Measurements from ENCODE around the gene SCARB1. TPM values are rescaled to one million over a fixed set of nuclear protein-coding genes. Genes with fewer than 3 reads are reported as not detected.

Gene SCARB1
- total RNA-seq, 1 experiment from 2014 or later: 68.3 TPM

DNA sequence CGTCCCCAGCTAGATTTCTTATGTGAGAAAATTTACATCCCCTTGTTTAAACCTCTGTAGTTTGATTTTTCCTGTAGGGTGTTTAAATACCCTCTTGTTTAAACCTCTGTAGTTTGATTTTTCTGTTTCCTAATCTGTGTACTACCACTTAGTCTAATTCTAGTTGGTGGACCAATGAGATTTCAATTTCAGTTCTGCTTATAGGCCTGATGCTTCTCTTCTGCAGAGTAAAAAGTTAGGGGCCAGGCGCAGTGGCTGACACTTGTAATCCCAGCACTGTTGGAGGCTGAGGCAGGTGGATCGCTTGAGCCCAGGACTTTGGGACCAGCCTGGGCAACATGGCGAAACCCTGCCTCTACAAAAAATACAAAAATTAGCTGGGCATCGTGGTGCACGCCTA is 39.3 kb upstream of the SCARB1 start:
- Mint-ChIP-seq H3K4me3 (no peak overlapping the region), H3K9me3 (peaks cover 3% of the 10 kb centered on the region; the same call in 1 of the 2 replicates), H3K27ac (no peak overlapping the region), H3K4me1 (peaks cover 24% of the 10 kb centered on the region), H3K27me3 (ENCODE audit: low read depth) (no peaks in the 10 kb centered on the region), H3K36me3 (no peaks in the 10 kb centered on the region)
- DNase-seq (ENCODE audit: low spot score): no peak
- ATAC-seq: no peak
- TF ChIP-seq TCF7 (CRISPR knock-in tag; IDR thresholded peaks at IDR 0.05; ENCODE audit: low read depth) (no peak), ZNF396 (CRISPR knock-in tag; IDR thresholded peaks at IDR 0.05; ENCODE audit: borderline replicate concordance) (no peak), MXD4 (CRISPR knock-in tag; IDR thresholded peaks at IDR 0.05; ENCODE audit: borderline replicate concordance) (no peak), NR2C2 (CRISPR knock-in tag; IDR thresholded peaks at IDR 0.05) (no peak), JUN (CRISPR knock-in tag; IDR thresholded peaks at IDR 0.05) (no peak), ZNF138 (CRISPR knock-in tag; conservative IDR thresholded peaks at IDR 0.05) (no peak), TEAD1 (CRISPR knock-in tag; IDR thresholded peaks at IDR 0.05) (no peak), IRF2 (CRISPR knock-in tag; IDR thresholded peaks at IDR 0.05; ENCODE audit: borderline replicate concordance, low read depth) (no peak), FOXK1 (CRISPR knock-in tag; IDR thresholded peaks at IDR 0.05) (no peak), ZNF121 (CRISPR knock-in tag; IDR thresholded peaks at IDR 0.05) (no peak), GABPB1 (CRISPR knock-in tag; IDR thresholded peaks at IDR 0.05) (no peak)
- TF ChIP-seq, protein P1, sequence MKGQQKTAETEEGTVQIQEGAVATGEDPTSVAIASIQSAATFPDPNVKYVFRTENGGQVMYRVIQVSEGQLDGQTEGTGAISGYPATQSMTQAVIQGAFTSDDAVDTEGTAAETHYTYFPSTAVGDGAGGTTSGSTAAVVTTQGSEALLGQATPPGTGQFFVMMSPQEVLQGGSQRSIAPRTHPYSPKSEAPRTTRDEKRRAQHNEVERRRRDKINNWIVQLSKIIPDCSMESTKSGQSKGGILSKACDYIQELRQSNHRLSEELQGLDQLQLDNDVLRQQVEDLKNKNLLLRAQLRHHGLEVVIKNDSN (CRISPR knock-in tag; IDR thresholded peaks at IDR 0.05): no peak
- TF ChIP-seq, protein P2, sequence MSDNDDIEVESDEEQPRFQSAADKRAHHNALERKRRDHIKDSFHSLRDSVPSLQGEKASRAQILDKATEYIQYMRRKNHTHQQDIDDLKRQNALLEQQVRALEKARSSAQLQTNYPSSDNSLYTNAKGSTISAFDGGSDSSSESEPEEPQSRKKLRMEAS (CRISPR knock-in tag; IDR thresholded peaks at IDR 0.05): no peak
- TF ChIP-seq, protein P3, sequence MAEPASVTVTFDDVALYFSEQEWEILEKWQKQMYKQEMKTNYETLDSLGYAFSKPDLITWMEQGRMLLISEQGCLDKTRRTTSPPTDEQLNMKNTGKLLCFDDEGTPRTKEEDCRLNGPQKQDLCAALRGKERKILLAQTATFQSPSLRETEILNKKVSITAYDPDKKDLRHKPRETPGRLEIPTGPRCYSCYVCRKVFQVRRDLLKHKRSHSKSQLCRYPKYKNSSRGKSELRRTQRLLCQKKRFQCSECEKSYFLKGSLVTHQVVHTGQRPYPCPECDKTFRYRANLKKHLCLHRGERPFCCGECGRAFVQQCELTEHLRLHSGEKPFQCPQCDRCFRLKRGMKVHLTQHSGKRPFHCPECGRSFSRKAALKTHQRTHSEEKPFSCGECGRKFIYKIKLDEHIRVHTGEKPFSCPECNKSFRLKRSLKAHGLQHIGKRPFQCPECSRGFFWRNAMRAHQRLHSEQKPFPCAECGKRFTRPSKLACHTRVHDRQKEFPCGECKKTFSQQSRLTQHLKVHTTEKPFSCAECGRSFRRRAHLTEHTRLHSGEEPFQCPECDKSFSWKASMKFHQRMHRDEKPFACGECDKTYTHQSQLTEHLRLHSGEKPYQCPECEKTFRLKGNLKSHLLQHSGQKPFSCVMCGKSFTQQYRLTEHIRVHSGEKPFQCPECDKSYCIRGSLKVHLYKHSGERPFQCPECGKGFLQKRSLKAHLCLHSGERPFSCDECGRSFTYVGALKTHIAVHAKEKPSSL (CRISPR knock-in tag; conservative IDR thresholded peaks at IDR 0.05): no peak
- TF ChIP-seq, protein P4, sequence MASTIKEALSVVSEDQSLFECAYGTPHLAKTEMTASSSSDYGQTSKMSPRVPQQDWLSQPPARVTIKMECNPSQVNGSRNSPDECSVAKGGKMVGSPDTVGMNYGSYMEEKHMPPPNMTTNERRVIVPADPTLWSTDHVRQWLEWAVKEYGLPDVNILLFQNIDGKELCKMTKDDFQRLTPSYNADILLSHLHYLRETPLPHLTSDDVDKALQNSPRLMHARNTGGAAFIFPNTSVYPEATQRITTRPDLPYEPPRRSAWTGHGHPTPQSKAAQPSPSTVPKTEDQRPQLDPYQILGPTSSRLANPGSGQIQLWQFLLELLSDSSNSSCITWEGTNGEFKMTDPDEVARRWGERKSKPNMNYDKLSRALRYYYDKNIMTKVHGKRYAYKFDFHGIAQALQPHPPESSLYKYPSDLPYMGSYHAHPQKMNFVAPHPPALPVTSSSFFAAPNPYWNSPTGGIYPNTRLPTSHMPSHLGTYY (CRISPR knock-in tag; IDR thresholded peaks at IDR 0.05): no peak
- CTCF ChIA-PET: interaction anchor here (0.6 to 0.7 kb wide), 3 partner anchors 57 to 130 kb away, joined by 3 to 5 read pairs (median 3); no protein-coding TSS in a partner anchor
- POLR2A ChIA-PET: no interaction called here

DNA sequence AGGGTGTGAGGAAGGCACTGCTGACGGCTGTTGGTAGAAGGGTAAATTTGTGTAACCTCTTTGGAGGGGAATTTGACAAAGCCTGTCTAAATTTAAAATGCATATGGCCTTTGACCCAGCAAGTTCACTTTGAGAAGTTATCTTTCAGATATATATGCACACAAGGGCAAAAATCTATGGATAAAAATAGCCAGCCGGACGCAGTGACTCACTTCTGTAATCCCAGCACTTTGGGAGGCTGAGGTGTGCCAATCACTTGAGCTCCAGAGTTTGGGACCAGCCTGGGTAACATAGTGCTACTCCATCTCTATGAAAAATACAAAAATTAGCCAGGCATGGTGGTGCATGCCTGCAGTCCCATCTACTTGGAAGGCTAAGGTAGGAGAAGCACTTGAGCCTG is 37.3 kb upstream of the SCARB1 start:
- no peak for ATAC-seq
- ChIA-PET CTCF (interaction anchor here (0.7 to 1.6 kb wide), 4 partner anchors 43 to 344 kb away, joined by 3 to 17 read pairs (median 4); no protein-coding TSS in a partner anchor), POLR2A (interaction anchor here (0.6 to 1.0 kb wide), 3 partner anchors 14 to 1225 kb away, joined by 3 read pairs; partner anchors contain the start of gene UBC)
- no peak for TF ChIP-seq OVOL2 (CRISPR knock-in tag; IDR thresholded peaks at IDR 0.05; ENCODE audit: borderline replicate concordance)
- TF ChIP-seq SMAD3 (CRISPR knock-in tag; IDR thresholded peaks at IDR 0.05; ENCODE audit: borderline replicate concordance): no peak
- TF ChIP-seq, protein P5, sequence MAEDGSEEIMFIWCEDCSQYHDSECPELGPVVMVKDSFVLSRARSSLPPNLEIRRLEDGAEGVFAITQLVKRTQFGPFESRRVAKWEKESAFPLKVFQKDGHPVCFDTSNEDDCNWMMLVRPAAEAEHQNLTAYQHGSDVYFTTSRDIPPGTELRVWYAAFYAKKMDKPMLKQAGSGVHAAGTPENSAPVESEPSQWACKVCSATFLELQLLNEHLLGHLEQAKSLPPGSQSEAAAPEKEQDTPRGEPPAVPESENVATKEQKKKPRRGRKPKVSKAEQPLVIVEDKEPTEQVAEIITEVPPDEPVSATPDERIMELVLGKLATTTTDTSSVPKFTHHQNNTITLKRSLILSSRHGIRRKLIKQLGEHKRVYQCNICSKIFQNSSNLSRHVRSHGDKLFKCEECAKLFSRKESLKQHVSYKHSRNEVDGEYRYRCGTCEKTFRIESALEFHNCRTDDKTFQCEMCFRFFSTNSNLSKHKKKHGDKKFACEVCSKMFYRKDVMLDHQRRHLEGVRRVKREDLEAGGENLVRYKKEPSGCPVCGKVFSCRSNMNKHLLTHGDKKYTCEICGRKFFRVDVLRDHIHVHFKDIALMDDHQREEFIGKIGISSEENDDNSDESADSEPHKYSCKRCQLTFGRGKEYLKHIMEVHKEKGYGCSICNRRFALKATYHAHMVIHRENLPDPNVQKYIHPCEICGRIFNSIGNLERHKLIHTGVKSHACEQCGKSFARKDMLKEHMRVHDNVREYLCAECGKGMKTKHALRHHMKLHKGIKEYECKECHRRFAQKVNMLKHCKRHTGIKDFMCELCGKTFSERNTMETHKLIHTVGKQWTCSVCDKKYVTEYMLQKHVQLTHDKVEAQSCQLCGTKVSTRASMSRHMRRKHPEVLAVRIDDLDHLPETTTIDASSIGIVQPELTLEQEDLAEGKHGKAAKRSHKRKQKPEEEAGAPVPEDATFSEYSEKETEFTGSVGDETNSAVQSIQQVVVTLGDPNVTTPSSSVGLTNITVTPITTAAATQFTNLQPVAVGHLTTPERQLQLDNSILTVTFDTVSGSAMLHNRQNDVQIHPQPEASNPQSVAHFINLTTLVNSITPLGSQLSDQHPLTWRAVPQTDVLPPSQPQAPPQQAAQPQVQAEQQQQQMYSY (CRISPR knock-in tag; IDR thresholded peaks at IDR 0.05): no peak
- TF ChIP-seq CREM (CRISPR knock-in tag; IDR thresholded peaks at IDR 0.05): no peak
- TF ChIP-seq KAT7 (CRISPR knock-in tag; IDR thresholded peaks at IDR 0.05; ENCODE audit: borderline replicate concordance): no peak
- no peak for TF ChIP-seq MXD4 (CRISPR knock-in tag; IDR thresholded peaks at IDR 0.05; ENCODE audit: borderline replicate concordance)
- TF ChIP-seq, protein P6, sequence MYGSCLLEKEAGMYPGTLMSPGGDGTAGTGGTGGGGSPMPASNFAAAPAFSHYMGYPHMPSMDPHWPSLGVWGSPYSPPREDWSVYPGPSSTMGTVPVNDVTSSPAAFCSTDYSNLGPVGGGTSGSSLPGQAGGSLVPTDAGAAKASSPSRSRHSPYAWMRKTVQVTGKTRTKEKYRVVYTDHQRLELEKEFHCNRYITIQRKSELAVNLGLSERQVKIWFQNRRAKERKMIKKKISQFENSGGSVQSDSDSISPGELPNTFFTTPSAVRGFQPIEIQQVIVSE (CRISPR knock-in tag; IDR thresholded peaks at IDR 0.05; ENCODE audit: borderline replicate concordance): no peak
- TF ChIP-seq, protein P7, sequence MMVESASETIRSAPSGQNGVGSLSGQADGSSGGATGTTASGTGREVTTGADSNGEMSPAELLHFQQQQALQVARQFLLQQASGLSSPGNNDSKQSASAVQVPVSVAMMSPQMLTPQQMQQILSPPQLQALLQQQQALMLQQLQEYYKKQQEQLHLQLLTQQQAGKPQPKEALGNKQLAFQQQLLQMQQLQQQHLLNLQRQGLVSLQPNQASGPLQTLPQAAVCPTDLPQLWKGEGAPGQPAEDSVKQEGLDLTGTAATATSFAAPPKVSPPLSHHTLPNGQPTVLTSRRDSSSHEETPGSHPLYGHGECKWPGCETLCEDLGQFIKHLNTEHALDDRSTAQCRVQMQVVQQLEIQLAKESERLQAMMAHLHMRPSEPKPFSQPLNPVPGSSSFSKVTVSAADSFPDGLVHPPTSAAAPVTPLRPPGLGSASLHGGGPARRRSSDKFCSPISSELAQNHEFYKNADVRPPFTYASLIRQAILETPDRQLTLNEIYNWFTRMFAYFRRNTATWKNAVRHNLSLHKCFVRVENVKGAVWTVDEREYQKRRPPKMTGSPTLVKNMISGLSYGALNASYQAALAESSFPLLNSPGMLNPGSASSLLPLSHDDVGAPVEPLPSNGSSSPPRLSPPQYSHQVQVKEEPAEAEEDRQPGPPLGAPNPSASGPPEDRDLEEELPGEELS (CRISPR knock-in tag; IDR thresholded peaks at IDR 0.05): no peak
- TF ChIP-seq, protein P8, sequence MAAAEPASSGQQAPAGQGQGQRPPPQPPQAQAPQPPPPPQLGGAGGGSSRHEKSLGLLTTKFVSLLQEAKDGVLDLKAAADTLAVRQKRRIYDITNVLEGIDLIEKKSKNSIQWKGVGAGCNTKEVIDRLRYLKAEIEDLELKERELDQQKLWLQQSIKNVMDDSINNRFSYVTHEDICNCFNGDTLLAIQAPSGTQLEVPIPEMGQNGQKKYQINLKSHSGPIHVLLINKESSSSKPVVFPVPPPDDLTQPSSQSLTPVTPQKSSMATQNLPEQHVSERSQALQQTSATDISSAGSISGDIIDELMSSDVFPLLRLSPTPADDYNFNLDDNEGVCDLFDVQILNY (CRISPR knock-in tag; IDR thresholded peaks at IDR 0.05): no peak
- no peak for TF ChIP-seq TP53 (CRISPR knock-in tag; IDR thresholded peaks at IDR 0.05)
- no peak for TF ChIP-seq RELA (CRISPR knock-in tag; IDR thresholded peaks at IDR 0.05; ENCODE audit: borderline replicate concordance)

More for the DNA sequence above, 37.3 kb upstream of the SCARB1 start:
- Mint-ChIP-seq H3K4me3 (no peak overlapping the region), H3K36me3 (no peaks in the 10 kb centered on the region), H3K27ac (no peak overlapping the region), H3K27me3 (ENCODE audit: low read depth) (no peaks in the 10 kb centered on the region), H3K9me3 (peaks cover 8% of the 10 kb centered on the region), H3K4me1 (peaks cover 20% of the 10 kb centered on the region)
- no peak for DNase-seq (ENCODE audit: low spot score)

Measured in WTC11 (cell line).